Anterior cingulate cortex (tissue), 58 donors: ENCODE data around the gene GGTLC1.

Experiments
- DNase-seq, 58 donors: peaks; one replicate each; lab custom pipeline; 2025; lab: John Stamatoyannopoulos, UW

Gene GGTLC1

DNA sequence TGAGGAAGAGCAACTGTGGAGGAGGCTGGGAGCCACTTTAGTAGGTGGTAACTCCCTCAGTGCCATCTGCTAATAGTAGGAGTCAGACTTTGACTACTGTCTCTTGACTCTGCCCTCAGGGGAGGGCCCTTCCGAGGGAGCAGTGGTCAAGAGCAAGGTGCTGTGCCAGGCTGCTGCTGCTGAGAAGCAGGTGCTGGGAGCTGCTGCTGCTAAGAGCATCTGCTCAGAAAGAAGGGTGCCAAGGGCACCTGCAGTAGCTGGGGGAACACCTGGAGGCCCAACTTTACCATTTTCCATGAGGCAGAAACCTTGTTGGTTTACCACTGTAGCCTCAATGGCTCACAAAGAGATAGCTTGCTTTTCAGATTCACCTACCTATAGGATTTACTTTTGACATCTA is 18.5 kb downstream of the GGTLC1 start:
- DNase-seq, result no peak

DNA sequence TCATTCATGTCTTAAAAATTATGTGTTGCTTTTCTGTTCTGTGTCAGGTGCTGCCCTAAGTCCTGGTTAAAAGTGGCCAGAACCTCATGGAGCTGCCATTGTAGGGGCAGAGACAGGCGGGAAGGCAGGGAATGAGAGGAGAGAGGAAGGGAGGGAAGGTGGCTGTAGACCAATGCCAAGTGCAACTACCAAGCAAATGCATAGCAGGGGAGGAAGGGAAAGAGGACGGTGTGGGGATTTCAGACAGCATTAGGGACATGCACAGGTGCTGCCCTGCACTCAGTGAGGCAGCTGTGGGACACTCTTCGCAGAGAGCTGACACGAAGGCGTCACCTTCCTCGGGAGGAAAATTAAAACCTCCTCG is 21.0 kb downstream of the GGTLC1 start:
- no peak for DNase-seq

DNA sequence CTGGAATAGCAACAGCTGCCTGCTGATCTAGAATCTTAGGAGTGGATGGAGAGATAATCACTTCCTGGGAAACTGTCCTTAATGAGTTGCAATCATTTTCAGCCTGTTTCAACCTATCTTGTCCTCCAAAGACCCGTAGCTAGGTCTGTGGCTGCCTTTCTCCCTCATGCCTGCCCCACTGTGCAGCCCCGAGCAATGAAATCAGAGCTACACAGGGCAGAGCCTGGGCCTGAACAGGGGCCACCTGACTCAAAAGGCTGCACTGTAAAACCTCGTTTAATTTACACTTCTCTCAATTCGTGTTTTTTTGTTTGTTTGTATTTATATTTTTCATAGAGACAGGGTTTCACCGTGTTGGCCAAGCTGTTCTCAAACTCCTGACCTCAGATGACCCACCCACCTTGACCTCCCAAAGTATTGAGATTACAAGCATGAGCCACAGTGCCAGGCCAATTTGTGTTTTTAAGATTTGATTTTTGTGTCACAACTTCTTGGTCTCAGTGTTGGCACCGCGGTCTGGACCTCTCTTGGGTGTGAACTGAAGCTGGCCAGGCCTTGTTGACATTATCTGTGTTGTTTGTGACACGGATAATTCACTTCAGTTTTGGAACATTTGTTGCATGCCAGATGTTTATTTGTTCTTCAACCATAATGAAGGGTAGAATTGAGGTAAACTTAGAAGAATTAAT is 21.5 kb downstream of the GGTLC1 start:
- DNase-seq, result no peak

DNA sequence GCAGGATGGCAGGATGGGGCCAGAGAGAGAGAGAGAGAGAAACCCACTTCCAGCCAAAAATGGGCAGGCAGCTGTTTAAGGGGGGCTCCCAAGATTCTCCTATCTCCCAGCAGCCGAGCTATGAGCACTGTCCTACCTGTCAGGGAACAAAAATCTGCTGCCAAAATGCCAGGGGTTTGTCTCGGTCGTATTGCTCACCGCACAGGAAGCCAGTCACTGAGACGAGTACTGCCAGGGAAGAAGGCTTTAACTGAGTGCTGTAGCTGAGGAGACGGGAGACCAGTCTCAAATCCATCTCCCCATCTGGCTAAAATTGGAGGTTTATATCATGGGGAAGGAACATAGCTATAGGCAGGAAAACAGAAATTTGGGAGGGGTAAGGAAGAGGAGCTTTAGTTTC is 22.3 kb downstream of the GGTLC1 start:
- no peak for DNase-seq

DNA sequence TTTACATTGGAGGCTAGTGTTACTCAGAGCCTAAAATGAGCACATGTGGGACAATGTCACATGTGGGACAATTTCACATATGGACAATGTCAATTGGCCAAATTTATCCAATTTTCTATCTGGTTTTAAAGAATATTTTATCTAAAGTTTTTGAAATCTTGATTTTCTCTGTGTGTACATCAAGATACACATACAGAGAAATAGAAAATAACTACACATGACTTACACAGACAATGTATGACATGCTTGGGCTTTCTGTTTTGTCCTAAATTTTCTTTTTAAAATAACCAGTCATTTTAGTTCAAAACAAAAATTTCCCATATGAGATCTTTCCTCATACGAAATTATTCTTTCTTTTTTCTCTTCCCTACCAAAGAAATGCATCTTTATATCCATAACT is 24.6 kb downstream of the GGTLC1 start:
- DNase-seq, result no peak

DNA sequence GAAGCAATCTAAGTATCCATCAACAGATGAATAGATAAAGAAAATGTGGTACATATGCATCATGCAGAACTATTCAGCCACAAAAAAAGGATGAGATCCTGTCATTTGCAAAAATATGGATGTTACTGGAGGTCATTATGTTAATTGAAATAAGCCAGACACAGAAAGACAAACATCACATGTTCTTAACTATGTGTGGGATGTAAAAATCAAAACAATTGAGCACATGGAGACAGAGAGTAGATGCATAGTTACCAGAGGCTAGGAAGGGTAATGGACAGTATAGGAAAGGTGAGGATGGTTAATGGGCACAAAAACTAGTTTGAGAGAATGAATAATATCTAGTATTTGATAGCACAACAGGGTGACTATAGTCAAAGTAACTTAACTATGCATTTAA is 26.3 kb downstream of the GGTLC1 start:
- DNase-seq, result no peak

DNA sequence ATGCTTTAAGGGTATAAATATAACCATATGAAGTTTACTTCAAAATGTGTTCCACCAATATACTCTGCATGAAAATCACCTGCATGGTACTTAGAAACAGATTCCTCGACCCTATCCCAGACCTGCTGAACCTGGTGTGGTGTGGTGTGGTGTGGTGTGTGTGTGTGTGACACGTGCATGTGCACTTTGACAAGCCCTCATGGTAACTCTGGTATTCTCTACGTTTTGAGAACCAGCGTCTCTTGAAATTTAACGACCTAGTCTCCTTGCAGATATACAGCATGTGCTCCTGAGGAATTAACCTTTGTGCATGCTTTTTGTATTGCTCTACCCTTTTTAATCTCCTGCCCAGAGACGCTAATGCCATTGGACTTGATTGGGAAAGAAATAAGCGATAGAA is 29.5 kb downstream of the GGTLC1 start:
- no peak for DNase-seq

DNA sequence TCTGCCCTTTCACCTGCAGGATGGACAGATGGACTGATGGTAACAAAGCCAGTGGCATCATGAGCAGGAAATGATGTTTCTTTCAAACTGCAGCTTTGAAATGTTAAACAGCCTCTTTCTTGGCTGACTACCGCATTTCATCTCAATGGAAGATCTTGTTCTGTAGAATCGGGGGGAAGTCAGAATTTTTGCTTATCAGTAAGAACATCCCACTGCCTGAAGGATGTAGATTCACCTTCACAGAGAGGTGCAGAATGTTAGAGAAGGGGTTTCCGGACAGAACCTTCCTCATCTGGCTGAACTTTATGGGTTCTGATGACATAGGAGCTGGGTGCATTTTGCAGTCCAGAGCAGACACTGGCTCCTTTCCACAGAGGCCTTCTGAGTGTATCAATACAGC is 32.7 kb downstream of the GGTLC1 start:
- no peak for DNase-seq

DNA sequence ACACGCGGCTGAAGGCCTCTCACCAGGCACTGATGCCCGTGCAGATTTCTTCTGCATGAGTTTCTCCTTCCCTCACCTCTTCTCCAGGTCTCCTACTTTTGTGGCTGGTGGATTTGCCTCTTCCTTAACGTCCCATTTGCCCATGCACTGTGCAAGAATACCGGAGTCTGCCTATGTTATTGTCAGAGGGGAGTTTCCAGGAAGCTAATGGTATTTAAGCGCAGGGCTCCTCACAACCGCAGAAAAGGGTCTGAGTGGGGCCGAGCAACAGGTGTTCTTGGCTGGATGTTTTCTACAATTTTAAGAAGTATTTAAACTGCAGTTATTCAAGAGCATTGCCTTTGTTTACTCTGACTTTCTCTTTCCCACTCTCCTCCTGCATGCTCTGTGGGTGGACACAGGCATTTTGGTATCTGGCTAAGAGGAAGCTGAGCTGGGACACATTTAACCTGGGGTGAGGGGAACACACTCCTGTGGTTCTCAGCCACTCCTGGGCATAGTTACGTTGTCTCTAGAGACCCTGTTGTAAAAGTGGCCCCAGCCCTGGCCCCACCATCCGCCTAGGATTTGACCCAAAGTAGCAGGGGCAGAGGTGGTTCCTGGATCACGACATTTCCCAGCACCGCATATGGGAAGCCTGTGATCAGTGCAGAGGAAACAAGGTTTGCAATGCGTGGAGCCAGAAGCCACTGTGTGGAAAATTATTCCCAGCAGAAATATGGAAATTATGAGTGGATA is 34.4 kb downstream of the GGTLC1 start:
- DNase-seq, result no peak

DNA sequence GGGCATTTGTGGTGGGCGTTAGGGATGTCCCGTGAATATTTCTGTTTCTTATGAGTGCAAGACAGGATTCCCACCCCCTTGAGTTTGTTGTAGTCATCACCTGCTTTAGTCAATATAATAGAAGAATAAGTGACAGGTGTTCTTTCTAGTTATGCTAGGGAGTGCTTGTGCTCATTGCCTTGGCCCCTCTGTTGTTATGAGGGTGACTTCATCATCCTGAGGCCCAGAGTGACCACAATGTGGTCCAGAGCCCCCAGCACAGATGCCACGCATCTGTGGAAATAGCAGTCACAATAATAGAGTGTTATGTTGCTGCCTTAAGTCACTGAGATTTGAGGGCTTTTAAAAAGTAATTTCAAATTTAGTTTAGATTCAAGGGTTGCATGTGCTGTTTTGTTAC is 42.4 kb downstream of the GGTLC1 start:
- DNase-seq, result no peak

DNA sequence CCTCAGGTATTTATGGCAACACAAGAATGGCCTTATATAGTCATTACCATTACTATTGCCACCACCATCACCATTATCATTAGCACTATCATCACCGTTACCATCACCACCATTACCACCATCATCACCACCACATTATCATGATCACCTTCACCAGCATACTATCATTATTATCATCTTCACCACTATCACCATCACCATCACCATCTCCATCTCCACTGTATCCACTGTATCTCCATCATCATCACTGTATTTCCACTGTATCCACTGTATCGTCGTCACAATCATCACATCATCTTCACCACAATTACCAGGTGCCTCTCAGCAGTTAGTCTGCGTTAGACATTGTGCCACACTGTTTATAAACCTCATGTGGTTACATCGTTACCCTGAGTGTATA is 45.3 kb downstream of the GGTLC1 start:
- no peak for DNase-seq

DNA sequence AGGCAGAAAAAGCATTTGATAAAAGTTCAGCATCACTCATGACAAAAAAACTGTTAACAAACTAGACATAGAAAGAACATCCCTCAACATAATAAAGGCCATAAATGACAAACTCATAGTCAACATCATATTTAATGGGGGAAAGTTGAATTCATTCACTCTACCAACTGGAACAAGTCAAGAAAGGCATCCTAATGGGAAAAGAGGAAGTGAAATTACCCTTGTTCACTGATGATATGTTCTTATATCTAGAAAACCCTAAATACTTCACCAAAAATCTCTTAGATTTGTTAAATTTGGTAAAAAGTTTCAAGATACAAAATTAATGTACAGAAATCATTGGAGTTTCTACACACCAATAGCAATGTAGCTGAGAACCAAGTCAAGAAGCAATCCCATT is 48.9 kb downstream of the GGTLC1 start:
- DNase-seq, result no peak

DNA sequence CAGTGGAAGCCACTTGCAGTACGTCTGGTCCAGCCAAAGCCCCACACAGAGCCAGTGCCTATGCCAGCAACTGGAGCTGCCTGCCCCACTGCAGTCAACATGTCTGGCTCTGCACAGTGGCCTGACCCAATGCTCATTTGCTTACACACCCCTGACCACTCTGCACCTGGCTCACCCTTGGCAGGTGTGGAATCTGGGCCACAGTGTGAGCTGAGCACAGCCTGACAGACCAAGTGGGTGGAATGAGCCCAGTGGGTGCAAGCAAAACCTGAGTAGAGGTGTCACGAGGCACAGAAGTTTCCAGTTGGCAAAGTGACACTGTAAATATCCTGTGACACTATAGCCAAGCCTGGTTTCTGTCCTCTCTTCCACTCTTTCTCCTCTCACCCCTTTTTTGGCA is 49.5 kb downstream of the GGTLC1 start:
- no peak for DNase-seq

DNA sequence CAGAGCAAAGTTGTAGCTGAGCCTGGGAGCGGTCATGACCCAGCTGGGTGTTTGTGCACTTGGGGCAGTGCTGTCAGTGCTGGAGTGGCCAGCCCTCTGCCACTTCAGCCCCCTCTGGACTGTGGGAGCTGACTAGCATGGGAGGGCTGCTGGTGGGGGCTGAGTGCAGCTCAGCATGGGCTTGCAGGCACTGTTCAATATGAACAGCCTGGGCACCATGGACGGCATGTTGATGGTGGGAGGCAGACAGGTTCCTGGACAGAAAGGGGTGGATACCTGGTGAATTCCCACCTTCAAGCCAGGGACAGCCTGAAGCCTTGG is 50.5 kb downstream of the GGTLC1 start:
- no peak for DNase-seq

DNA sequence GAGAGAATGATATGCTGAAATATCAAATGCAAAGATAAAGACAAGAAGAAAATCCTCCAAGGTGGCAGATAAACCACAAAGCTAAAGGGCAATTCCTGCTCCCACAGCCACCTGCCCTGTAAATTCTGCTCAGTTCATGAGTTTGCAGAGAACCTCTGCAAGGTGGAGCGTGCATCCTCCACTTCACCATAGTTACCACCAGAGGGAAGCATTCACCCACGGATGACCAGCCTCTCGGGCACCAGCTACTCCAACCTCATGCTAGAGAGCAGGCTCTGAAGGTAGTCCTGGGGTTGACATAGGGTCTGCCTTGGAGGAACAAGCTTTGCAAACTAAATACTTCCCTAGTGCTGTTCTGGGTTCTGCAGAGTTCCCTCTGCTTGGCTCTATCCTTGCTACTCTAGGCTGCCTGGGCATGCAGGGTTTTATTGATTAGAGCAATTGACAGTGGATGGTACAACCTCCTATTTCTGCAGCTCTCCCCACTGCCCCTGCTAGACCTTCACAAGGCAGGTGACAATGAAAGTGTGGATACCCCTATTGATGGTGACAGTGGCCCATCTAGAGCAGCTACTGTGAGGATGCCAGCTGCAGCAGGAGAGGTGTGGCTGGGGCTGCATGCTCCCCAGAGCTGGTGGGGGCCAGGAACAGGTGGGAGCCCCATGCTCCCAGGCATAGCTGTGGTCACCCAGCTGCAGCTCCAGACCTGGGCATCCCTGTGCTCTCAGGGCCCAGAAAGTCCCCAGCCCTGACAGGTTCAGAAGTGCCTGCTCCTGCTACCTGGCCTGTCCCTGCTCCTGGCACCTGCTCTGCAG is 51.1 kb downstream of the GGTLC1 start:
- DNase-seq, result peak in 53 of 58 donors; percentile 8 to 81 (median 48)
